Left ventricle myocardium superior (tissue), 1 donor: Measurements from ENCODE around the gene COL18A1. TPM values are rescaled to one million over a fixed set of nuclear protein-coding genes. Genes with fewer than 3 reads are reported as not detected.
"Not testable (repeated sequence)": the region's sequence is repeated elsewhere in the genome, so short reads cannot be mapped to it uniquely, and the experiment has no call there.

Experiments
- ATAC-seq: fragments of 200-7000 bp; cut with Tn5 transposase; one replicate; pipeline ENCODE4 v1.9.1; 2020; ENCODE audit warnings: mild to moderate bottlenecking, moderate library complexity
- DNase-seq: peaks from one replicate; pipeline ENCODE4 v3.0.0-alpha.2; 2020
- intact Hi-C: fragments of 100-400 bp; cut with micrococcal nuclease; formaldehyde crosslinking; loops from one replicate; pipeline ENCODE4 v1.11.0; 2022
- total RNA-seq: library from RNA; stranded (reverse); fragmentation: NEBNext Ultra II Directional; extraction: Animal tissue kit (Norgen Biotek cat#: 25700); gene quantifications from one replicate; pipeline ENCODE4 v1.2.1, GENCODE V29; 2021
- donor health status: DM: no; HTN: yes; CAD: no; lungs with severe emphysema.

COL18A1 gene
- total RNA-seq, 1 donor from 2014 or later: 52.4 TPM

- DNase-seq: peak; percentile 3
- no peak for ATAC-seq
- intact Hi-C loops: no loop called here
These were observed 124.9 kb downstream of the COL18A1 start for GRCh38 chr21:45529785-45530422.

- peak; percentile 22 for DNase-seq
- no peak for ATAC-seq
- intact Hi-C loops: no loop called here
These were observed 125.6 kb downstream of the COL18A1 start for GRCh38 chr21:45530423-45531113.

GRCh38 chr21:45531114-45531392 is 126.1 kb downstream of the COL18A1 start:
- intact Hi-C loops, ATAC-seq: not testable (repeated sequence)
- peak; percentile 16 for DNase-seq

DNA sequence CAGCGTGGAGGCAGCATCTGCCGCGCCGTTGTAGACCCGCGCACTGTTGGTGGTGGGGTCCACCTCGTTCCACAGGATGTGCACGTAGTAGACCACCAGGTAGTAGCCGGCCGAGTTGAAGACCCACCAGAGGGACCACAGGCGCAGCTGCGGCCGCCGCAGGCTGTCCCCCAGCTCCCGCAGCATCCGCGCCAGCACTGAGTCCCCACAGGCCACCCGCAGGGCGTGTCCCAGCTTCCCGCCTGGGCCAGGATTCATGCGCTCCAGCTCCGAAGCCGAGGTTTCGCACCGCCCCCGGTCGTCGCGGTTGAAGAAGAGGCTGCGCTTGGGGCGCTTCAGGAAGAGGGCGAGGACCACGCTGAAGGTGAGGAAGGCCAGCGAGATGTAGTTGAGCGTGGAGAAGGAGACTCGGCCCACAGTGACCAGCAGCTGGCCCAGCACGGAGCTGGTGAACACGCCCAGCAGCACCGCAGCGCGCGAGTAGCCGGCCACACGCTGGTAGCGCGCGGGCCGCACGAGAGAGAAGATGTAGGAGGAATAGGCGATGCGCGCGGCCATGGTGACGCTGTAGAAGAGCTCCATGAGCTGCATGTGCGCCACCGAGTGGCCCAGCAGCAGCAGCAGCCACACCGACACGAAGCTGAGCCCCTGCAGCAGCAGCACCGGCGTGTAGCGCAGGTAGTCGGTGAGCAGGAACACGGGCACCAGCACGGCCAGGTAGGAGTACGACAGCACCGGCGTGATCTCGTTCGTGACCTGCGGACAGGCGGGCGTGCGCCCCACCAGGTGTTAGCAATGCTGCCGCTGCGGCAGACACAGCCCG is 126.6 kb downstream of the COL18A1 start:
- intact Hi-C loops: no loop called here
- ATAC-seq (no peak), DNase-seq (peak; percentile 29)

DNA sequence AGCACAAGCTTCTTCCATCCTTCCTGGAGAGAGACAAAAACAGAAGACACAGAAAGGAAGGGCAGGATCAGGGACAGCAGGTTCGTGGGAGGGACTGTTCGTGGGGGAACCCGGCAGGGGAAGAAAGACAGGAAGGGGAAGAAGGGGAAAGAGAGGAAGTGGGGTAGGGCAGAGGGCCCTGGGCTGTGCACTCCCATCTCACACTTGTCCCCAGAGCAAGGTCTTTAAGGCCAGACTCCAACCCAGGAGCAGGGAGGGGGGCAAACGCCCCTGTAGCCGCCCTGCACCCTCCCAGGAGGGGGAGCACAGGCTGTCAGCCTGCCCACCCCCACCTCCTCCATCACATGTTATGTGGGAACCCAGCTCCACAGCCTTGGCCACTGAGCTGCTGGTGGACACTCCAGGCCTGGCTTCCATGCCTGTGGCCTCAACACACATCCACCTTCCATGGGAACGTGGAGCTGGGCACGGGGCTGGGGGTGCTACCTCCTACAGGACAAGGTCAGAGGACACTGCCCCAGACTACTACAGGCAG is 127.9 kb downstream of the COL18A1 start:
- no peak for ATAC-seq
- DNase-seq: peak; percentile 32
- intact Hi-C loops: no loop called here

DNA sequence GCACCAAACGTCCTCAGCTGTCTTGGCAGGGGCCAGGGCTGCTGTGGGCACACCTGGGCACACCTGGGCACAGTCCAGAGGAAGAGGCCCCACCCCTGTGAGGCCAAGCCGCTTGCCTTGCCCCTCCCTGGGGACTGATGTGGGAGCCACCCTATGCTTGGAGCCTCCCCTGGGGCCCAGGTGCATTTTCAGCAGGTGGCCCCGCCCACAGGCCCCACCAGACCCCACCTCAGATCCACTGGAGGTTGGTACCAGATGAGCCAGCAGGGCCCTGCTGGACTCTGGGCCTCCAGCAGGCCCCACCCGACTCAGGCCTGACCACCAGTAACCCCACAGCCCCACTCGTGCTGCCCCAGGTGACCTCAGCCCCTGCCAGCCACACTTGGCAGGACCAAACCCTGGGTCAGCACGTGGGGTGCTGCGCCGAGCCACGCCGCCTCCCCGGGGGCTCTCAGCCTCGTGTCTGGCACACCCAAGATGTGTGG is 128.4 kb downstream of the COL18A1 start:
- DNase-seq: peak; percentile 28
- intact Hi-C loops: no loop called here
- no peak for ATAC-seq

DNA sequence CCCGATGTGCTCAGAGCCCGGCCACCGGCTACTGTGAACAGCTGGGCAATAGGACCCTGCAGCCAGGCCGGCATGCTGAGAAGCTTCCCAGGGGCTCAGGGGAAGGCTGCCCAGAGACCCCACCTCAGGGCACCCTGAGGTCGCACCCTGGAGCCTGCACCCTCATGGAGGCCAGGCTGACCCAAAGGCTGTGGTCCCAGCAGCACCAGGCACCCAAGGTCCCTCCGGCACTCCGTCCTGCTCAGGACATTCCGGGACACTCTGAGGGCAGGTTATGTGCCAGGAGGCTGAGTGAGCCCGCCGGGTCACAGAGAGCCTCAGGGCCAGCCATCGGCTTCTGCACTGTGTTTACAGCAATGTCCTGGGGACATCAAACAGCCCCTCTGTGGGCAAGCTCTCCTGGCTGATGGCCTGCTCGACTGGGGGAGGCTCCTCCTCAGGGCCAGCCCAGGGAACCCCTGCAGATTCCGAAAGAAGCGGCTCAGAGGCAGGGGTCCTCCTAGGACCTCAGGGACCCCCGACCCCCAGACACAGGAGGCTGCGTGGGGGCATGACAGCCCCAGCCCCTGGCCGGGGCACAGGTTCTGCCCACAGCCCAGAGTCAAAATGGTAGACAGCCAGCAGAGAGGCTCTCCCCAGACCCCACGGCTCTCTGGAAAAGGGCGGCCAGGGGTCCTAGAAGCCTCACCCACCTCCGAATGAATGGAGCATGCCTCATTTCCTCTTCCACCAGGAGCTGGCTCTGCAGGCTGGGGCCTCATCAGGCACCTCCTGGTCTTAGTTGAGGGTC is 129.1 kb downstream of the COL18A1 start:
- intact Hi-C loops: no loop called here
- DNase-seq (peak; percentile 65), ATAC-seq (peak; percentile 78)

- peak; percentile 93 for ATAC-seq
- intact Hi-C loops: no loop called here
These were observed 129.8 kb downstream of the COL18A1 start for GRCh38 chr21:45534636-45535331.

GRCh38 chr21:45535341-45536081 is 130.5 kb downstream of the COL18A1 start:
- peak; percentile 25 for DNase-seq
- intact Hi-C loops: no loop called here
- ATAC-seq: no peak

More at GRCh38 chr21:45534636-45535331, 129.8 kb downstream of the COL18A1 start:
- peak; percentile 90 for DNase-seq

- peak; percentile 26 for DNase-seq
- intact Hi-C loops: no loop called here
- ATAC-seq: no peak
These were observed 131.5 kb downstream of the COL18A1 start for GRCh38 chr21:45536301-45537081.

GRCh38 chr21:45537111-45537745 is 132.3 kb downstream of the COL18A1 start:
- DNase-seq: peak; percentile 17
- intact Hi-C loops: no loop called here
- no peak for ATAC-seq

DNA sequence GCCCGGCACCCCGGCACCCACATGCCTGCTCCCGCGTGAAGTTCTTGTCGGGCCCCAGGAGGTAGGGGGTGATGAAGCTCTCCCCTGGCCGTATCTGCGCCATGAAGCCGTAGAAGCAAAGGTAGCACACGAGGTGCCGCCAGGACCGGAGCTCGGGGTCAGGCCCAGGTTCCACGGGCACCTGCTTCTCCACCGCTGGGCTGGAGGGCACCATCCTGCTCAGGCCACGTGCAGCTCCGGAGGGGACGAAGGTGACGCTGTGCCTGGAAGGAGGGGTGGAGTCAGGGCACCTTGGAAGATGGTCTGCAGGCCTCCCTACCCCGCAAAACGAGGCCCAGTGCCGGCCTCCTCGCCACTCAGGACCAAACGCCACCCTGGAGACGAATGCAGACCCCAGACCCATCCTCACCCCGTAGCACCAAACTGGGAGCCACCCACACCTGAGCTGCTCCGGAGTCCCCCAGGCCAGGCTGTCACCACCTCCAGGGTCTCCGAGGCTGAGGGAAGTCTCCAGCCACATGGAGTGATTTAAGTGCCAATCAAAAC is 132.9 kb downstream of the COL18A1 start:
- DNase-seq (peak; percentile 14), ATAC-seq (no peak)
- intact Hi-C loops: no loop called here

- intact Hi-C loops: no loop called here
- peak; percentile 29 for DNase-seq
- no peak for ATAC-seq
These were observed 133.5 kb downstream of the COL18A1 start for GRCh38 chr21:45538381-45539045.

DNA sequence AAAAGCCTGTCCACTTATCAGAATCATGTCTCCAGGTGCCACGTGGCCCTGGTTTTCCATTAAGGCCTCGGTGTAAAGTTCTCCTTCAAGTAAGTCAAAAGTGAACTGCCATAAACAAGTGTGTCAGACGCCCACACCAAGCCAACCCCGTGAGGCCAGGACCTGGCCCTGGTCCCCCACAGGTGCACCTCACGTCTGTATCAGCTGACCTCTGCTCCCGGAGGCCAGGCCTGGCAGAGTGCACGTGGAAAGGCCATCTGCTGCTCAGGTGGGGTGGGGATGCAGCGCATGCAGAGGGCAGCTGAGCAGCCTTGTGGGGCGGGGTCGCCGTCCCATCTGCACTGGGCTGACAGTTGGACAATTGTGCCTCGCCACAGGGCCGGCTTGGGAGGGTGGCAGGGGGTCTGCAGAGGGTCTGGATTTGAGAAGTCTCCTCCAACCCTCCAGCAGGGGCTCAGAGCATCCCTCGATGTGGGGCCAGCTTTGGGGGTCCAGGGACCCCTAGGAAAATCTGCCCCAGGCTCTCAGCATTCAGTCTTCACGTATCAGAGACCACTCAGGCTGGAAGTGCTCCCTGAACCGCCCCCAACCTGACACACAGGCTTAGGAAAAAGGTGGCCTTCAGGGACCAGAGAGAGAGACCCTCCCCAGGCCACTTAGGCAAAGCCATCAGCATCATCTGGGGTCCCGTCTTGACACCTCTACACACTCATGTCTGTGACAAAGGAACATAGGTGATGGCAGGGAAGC is 134.3 kb downstream of the COL18A1 start:
- intact Hi-C loops: no loop called here
- DNase-seq (peak; percentile 28), ATAC-seq (no peak)
